GM12878 (cell line): ENCODE data around the gene DNAH11. TPM values are rescaled to one million over a fixed set of nuclear protein-coding genes. Genes with fewer than 3 reads are reported as not detected.

Experiments
- BHLHE40 ChIP-seq, 2 experiments: fragments of 450-650 bp in 1 of 2; IDR thresholded peaks; 2 replicates each; pipeline ENCODE4 v1.6.1; 2011 to 2017; ENCODE audit warnings: low read depth in 2 of 2, borderline replicate concordance in 1 of 2, improper control_type of control experiment in 1 of 2, low read length in 1 of 2, mild to moderate bottlenecking in 1 of 2
- EED ChIP-seq: sonication (generic); IDR thresholded peaks from 2 replicates; pipeline ENCODE4 v1.6.1; 2016; ENCODE audit warnings: antibody characterized with exemption, low read depth
- EGR1 ChIP-seq, 2 experiments: IDR thresholded peaks; 1 replicate in 1 of 2; 2 replicates in 1 of 2; pipeline ENCODE4 v1.6.1; 2011 to 2012; ENCODE audit warnings: low read depth in 2 of 2, low read length in 2 of 2, borderline replicate concordance in 1 of 2, mild to moderate bottlenecking in 1 of 2, moderate library complexity in 1 of 2
- EP300 ChIP-seq, 2 experiments: fragments of 150-350 bp in 1 of 2; IDR thresholded peaks; 2 replicates each; pipeline ENCODE4 v1.6.1; 2011 to 2012; ENCODE audit warnings: low read depth in 2 of 2, low read length in 2 of 2, borderline replicate concordance in 1 of 2, improper control_type of control experiment in 1 of 2, inconsistent platforms in 1 of 2; ENCODE audit not compliant: control insufficient read depth in 1 of 2
- ETV6 ChIP-seq, 2 experiments: fragments of 450-650 bp in 1 of 2; IDR thresholded peaks in 1 of 2; conservative IDR thresholded peaks in 1 of 2; 2 replicates each; pipeline ENCODE4 v1.6.1; 2014; ENCODE audit warnings: antibody characterized with exemption in 1 of 2, borderline replicate concordance in 1 of 2, low read depth in 1 of 2, mild to moderate bottlenecking in 1 of 2, moderate library complexity in 1 of 2
- FOXM1 ChIP-seq: IDR thresholded peaks from 2 replicates; pipeline ENCODE4 v1.6.1; 2012; ENCODE audit warnings: low read depth, mild to moderate bottlenecking, inconsistent platforms, low read length, moderate library complexity
- GABPA ChIP-seq: IDR thresholded peaks from 2 replicates; pipeline ENCODE4 v1.6.1; 2014; ENCODE audit warnings: antibody characterized with exemption, low read depth, mild to moderate bottlenecking, inconsistent platforms
- HCFC1 ChIP-seq: fragments of 150-350 bp; IDR thresholded peaks from 2 replicates; pipeline ENCODE4 v1.6.1; 2014; ENCODE audit warnings: low read length
- IKZF1 ChIP-seq: fragments of 450-650 bp; conservative IDR thresholded peaks from 2 replicates; pipeline ENCODE4 v1.6.1; 2017; ENCODE audit warnings: antibody characterized with exemption, mild to moderate bottlenecking
- JUNB ChIP-seq: IDR thresholded peaks from 2 replicates; pipeline ENCODE4 v1.6.1; 2016; ENCODE audit warnings: antibody characterized with exemption, mild to moderate bottlenecking
- MEF2A ChIP-seq: IDR thresholded peaks from 2 replicates; pipeline ENCODE4 v1.6.1; 2011; ENCODE audit warnings: low read depth, mild to moderate bottlenecking, low read length, moderate library complexity; ENCODE audit not compliant: insufficient read depth
- SPI1 ChIP-seq: IDR thresholded peaks from 2 replicates; pipeline ENCODE4 v1.6.1; 2011; ENCODE audit warnings: low read depth, mild to moderate bottlenecking, low read length, moderate library complexity, borderline replicate concordance; ENCODE audit not compliant: insufficient read depth
- ZBED1 ChIP-seq: IDR thresholded peaks from 2 replicates; pipeline ENCODE4 v1.6.1; 2016; ENCODE audit warnings: borderline replicate concordance
- ZSCAN29 ChIP-seq: fragments of 450-650 bp; IDR thresholded peaks from 2 replicates; pipeline ENCODE4 v1.6.1; 2017; ENCODE audit warnings: mild to moderate bottlenecking, moderate library complexity
- polyA plus RNA-seq, 11 experiments: library from polyadenylated mRNA; depleted of rRNA in 4 of 11; unstranded in 6 of 11; stranded (reverse) in 5 of 11; fragments of >200 nt; fragmentation: Nextera tagmentation in 4 of 11; fragmentation: Illumina TruSeq in 1 of 11; extraction: Ambion mirVana in 4 of 11; extraction: Trizol in 1 of 11; gene quantifications; 1 replicate in 1 of 11; 2 replicates in 10 of 11; pipeline versions ENCODE4 v1.2.1 to v1.2.3, GENCODE V29; 2011 to 2016; ENCODE audit warnings: inconsistent platforms in 2 of 11, missing spikeins in 2 of 11, low read depth in 1 of 11
- total RNA-seq, 4 experiments: library from RNA; depleted of rRNA in 3 of 4; stranded (reverse); fragments of >200 nt in 3 of 4; fragmentation: Illumina TruSeq in 1 of 4; extraction: Trizol in 1 of 4; gene quantifications; 2 replicates each; pipeline versions ENCODE4 v1.2.1 to v1.2.3, GENCODE V29; 2013 to 2021
- TF ChIP-seq, protein P1 (sequence below): IDR thresholded peaks from 2 replicates; pipeline ENCODE4 v1.6.1; 2012; ENCODE audit warnings: low read length, inconsistent platforms
- TF ChIP-seq, protein P2 (sequence below): IDR thresholded peaks from 2 replicates; pipeline ENCODE4 v1.6.1; 2012; ENCODE audit warnings: low read depth, low read length, improper control_type of control experiment
- TF ChIP-seq, protein P3 (sequence below): IDR thresholded peaks from 2 replicates; pipeline ENCODE4 v1.6.1; 2011; ENCODE audit warnings: low read depth, mild to moderate bottlenecking, low read length, moderate library complexity, borderline replicate concordance; ENCODE audit errors: extremely low read depth
- TF ChIP-seq, protein P4 (sequence below): fragments of 450-650 bp; formaldehyde crosslinking; IDR thresholded peaks from 2 replicates; pipeline ENCODE4 v1.4.0; 2022; ENCODE audit warnings: mild to moderate bottlenecking, moderate library complexity

Gene DNAH11
- total and polyA plus RNA-seq, 10 of the 15 experiments (the other 5 are each of a cell fraction or from before 2014, with no cell fraction given): 0.03 to 0.56 (median 0.10) TPM

DNA sequence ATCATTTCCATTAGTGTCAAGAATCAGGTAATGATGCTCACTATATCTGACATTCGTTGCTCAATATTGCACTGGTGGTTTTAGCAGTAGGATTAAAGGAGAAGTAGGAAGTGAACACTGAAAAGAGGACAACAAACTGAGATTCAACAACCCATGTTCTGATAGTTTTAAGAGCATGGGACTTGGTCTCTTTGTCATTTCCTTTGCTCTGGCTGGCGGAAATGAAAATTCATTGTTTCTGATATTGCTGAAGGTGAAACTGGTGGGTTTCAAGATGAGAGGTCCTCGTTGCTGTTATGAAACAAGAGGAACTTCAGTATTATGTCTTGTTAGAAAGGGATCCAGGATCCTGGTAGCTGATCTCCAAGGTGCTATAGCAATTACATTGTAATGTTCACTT lies 129.0 kb downstream of the DNAH11 start (continued):
- TF ChIP-seq, protein P1, sequence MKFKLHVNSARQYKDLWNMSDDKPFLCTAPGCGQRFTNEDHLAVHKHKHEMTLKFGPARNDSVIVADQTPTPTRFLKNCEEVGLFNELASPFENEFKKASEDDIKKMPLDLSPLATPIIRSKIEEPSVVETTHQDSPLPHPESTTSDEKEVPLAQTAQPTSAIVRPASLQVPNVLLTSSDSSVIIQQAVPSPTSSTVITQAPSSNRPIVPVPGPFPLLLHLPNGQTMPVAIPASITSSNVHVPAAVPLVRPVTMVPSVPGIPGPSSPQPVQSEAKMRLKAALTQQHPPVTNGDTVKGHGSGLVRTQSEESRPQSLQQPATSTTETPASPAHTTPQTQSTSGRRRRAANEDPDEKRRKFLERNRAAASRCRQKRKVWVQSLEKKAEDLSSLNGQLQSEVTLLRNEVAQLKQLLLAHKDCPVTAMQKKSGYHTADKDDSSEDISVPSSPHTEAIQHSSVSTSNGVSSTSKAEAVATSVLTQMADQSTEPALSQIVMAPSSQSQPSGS: 0 out of 2 replicates have a peak, but pooled peaks have one; percentile 20
- TF ChIP-seq JUNB (peak; percentile 82), IKZF1 (peak; percentile 39; the same call in 1 of the 2 replicates), HCFC1 (no peak), MEF2A (no peak), SPI1 (peak; percentile 35; the same call in 1 of the 2 replicates), EED (peak; percentile 72), BHLHE40 (IDR thresholded peaks at IDR 0.05; ENCODE audit: borderline replicate concordance in 1 of 2, low read depth in 2 of 2, low read length in 1 of 2) (no peak), GABPA (0 out of 2 replicates have a peak, but pooled peaks have one; percentile 39), EGR1 (IDR thresholded peaks at IDR 0.05; ENCODE audit: borderline replicate concordance in 1 of 2, low read depth in 2 of 2, low read length in 2 of 2) (no peak), FOXM1 (peak; percentile 44; the same call in 1 of the 2 replicates), EP300 (IDR thresholded peaks at IDR 0.05; ENCODE audit: borderline replicate concordance in 1 of 2, control insufficient read depth in 1 of 2, low read depth in 2 of 2, low read length in 2 of 2) (no peak), ETV6 (conservative IDR thresholded peaks at IDR 0.05 in 1 of 2, IDR thresholded peaks at IDR 0.05 in 1 of 2; ENCODE audit: borderline replicate concordance in 1 of 2, low read depth in 1 of 2) (peak in 1 of 2 experiments; percentile 98; a peak in 2 of 4 replicates), ZSCAN29 (no peak), ZBED1 (0 out of 2 replicates have a peak, but pooled peaks have one; percentile 38)
- TF ChIP-seq, protein P2, sequence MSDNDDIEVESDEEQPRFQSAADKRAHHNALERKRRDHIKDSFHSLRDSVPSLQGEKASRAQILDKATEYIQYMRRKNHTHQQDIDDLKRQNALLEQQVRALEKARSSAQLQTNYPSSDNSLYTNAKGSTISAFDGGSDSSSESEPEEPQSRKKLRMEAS: no peak
- TF ChIP-seq, protein P3, sequence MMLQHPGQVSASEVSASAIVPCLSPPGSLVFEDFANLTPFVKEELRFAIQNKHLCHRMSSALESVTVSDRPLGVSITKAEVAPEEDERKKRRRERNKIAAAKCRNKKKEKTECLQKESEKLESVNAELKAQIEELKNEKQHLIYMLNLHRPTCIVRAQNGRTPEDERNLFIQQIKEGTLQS: no peak
- TF ChIP-seq, protein P4, sequence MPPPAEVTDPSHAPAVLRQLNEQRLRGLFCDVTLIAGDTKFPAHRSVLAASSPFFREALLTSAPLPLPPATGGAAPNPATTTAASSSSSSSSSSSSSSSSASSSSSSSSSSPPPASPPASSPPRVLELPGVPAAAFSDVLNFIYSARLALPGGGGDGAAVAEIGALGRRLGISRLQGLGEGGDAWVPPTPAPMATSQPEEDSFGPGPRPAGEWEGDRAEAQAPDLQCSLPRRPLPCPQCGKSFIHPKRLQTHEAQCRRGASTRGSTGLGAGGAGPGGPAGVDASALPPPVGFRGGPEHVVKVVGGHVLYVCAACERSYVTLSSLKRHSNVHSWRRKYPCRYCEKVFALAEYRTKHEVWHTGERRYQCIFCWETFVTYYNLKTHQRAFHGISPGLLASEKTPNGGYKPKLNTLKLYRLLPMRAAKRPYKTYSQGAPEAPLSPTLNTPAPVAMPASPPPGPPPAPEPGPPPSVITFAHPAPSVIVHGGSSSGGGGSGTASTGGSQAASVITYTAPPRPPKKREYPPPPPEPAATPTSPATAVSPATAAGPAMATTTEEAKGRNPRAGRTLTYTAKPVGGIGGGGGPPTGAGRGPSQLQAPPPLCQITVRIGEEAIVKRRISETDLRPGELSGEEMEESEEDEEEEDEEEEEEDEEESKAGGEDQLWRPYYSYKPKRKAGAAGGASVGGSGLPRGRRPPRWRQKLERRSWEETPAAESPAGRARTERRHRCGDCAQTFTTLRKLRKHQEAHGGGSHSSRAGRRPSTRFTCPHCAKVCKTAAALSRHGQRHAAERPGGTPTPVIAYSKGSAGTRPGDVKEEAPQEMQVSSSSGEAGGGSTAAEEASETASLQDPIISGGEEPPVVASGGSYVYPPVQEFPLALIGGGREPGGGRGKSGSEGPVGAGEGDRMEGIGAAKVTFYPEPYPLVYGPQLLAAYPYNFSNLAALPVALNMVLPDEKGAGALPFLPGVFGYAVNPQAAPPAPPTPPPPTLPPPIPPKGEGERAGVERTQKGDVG: no peak
